Measurements from ENCODE around the gene RALGAPA2. TPM values are rescaled to one million over a fixed set of nuclear protein-coding genes. Genes with fewer than 3 reads are reported as not detected.

The RALGAPA2 gene
- total and polyA plus RNA-seq, 9 donors = 8.4 to 31.7 (median 19.9) TPM

DNA sequence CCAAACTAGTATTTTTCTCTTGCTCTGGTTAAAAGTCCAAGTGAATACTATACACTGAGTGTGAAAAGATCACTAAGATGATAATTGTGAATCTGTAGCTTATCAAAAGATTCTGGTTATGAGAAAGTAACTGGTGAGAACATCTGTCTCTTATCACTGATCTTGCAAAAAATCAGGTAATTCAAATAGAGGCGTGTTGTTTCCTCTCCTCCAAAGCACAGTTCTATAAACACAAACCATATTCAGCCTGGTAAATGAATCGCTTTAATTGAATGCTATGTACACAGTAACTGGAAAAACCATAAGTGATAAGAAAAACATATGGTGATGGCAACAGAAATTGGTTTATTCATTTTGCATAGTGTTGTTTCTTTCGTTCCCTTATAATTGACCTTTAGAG, 161.0 kb downstream of the RALGAPA2 start:
- H3K36me3 ChIP-seq = no peaks in the 10 kb centered on the region
- WGBS, 3 donors = 29 to 56% (median 56%) methylated on average over 3 of the region's 3 CpGs
- peaks cover 2% of the 10 kb centered on the region for H3K4me1 ChIP-seq (ENCODE audit: insufficient read depth)
- no peak for DNase-seq
- intact Hi-C loops (cut with DNase I) = no loop called here
- no peaks in the 10 kb centered on the region for H3K9me3 ChIP-seq
- H3K27me3 ChIP-seq = no peaks in the 10 kb centered on the region
- TF ChIP-seq POLR2A (IDR thresholded peaks at IDR 0.05) = no peak
- TF ChIP-seq, protein P1, sequence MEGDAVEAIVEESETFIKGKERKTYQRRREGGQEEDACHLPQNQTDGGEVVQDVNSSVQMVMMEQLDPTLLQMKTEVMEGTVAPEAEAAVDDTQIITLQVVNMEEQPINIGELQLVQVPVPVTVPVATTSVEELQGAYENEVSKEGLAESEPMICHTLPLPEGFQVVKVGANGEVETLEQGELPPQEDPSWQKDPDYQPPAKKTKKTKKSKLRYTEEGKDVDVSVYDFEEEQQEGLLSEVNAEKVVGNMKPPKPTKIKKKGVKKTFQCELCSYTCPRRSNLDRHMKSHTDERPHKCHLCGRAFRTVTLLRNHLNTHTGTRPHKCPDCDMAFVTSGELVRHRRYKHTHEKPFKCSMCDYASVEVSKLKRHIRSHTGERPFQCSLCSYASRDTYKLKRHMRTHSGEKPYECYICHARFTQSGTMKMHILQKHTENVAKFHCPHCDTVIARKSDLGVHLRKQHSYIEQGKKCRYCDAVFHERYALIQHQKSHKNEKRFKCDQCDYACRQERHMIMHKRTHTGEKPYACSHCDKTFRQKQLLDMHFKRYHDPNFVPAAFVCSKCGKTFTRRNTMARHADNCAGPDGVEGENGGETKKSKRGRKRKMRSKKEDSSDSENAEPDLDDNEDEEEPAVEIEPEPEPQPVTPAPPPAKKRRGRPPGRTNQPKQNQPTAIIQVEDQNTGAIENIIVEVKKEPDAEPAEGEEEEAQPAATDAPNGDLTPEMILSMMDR (IDR thresholded peaks at IDR 0.05) = no peak
- TF ChIP-seq EP300 (IDR thresholded peaks at IDR 0.05) = no peak
- no peak overlapping the region for H3K27ac ChIP-seq
- no peak overlapping the region for H3K4me3 ChIP-seq

DNA sequence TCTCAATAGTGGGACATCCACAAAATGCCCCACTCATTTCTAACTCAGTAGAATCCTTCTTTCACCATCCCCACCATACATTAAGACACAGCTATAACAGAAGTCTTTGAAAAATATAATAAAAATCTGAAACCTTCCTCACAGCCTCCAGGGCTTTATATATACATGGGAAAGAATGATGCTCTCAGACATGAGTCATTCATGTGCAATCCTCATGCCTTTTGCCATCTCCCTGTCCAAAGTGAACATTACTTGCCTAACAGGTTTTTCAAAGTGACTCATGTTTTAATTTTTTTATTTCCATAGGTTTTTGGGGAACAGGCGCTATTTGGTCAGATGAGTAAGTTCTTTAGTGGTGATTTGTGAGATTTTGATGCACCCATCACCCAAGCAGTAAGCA, 162.7 kb downstream of the RALGAPA2 start:
- Histone ChIP-seq H3K4me3 (no peak overlapping the region), H3K9me3 (no peaks in the 10 kb centered on the region), H3K4me1 (ENCODE audit: insufficient read depth) (peaks cover 2% of the 10 kb centered on the region), H3K27me3 (no peaks in the 10 kb centered on the region), H3K36me3 (no peaks in the 10 kb centered on the region), H3K27ac (no peak overlapping the region)
- WGBS, 3 donors = 97 to 100% (median 98%) methylated on average over 1 of the region's 1 CpG
- intact Hi-C loops (cut with DNase I) = no loop called here
- DNase-seq = no peak
- TF ChIP-seq, protein P1 (IDR thresholded peaks at IDR 0.05) = no peak
- no peak for TF ChIP-seq EP300 (IDR thresholded peaks at IDR 0.05)

DNA sequence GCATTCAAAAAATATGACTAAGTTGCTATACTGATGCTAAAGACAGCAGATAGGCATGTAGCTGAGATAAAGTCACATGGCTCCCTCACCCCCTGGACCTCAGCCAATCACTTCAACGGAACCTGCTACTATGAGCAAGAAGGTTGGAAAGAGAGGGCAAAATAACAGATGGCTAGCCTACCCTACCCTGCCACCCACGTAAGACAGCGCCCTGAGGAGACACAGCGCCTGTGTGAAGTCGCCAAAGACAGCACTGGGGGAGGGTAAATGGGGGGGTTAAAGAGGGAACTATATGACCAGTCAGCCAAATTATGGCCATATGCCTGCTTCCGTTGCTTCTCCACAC, 163.2 kb downstream of the RALGAPA2 start:
- DNase-seq = no peak
- Histone ChIP-seq H3K27ac (no peak overlapping the region), H3K4me1 (ENCODE audit: insufficient read depth) (peaks cover 2% of the 10 kb centered on the region), H3K9me3 (no peaks in the 10 kb centered on the region), H3K36me3 (no peaks in the 10 kb centered on the region), H3K4me3 (no peak overlapping the region), H3K27me3 (no peaks in the 10 kb centered on the region)
- intact Hi-C loops (cut with DNase I) = no loop called here
- 86 to 91% (median 89%) methylated on average over 6 of the region's 6 CpGs for WGBS, 3 donors
- TF ChIP-seq, protein P1 (IDR thresholded peaks at IDR 0.05) = no peak
- TF ChIP-seq POLR2A (IDR thresholded peaks at IDR 0.05) (no peak), EP300 (IDR thresholded peaks at IDR 0.05) (no peak)

DNA sequence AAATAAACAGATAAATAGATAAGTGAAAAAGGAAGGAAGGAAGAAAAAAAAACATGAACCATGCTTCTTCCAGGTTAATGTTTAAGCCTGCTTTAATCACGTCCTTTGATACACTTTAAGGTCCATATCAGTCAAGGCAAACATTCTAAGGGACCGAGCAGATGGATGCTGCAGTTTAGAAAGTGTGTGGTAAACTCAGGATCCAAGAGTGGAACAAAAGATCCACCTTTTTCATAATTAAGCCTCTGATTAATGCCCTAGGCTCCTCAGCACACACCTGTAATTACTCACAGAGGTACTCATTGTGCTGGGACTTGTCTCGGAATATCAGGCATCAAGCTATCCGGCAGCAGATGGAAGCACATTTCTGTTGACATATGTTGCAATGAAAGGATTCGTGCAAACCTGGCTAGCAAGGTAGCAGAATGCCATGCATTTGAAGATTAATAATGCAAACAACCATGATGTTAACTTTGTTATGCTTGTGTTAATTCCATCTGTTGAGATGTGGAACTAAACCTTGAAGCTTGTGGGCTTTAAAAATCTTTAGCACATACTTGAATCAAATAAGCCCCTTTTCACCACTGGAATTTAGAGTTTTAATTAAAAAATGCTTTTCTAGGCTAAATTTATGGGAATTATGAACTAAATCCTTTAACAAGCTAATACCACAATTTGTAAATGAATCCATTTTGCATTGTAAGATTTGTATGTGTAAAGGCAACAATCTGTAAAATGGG, 163.7 kb downstream of the RALGAPA2 start:
- Histone ChIP-seq H3K4me3 (no peak overlapping the region), H3K27me3 (no peaks in the 10 kb centered on the region), H3K9me3 (no peaks in the 10 kb centered on the region), H3K27ac (no peak overlapping the region), H3K36me3 (no peaks in the 10 kb centered on the region), H3K4me1 (ENCODE audit: insufficient read depth) (peaks cover 2% of the 10 kb centered on the region)
- TF ChIP-seq POLR2A (IDR thresholded peaks at IDR 0.05) = no peak
- TF ChIP-seq, protein P1 (IDR thresholded peaks at IDR 0.05) = no peak
- TF ChIP-seq EP300 (IDR thresholded peaks at IDR 0.05) = no peak
- WGBS, 3 donors = 93 to 95% (median 95%) methylated on average over 5 of the region's 5 CpGs
- intact Hi-C loops (cut with DNase I) = no loop called here
- no peak for DNase-seq

Data from ovary (tissue), 9 donors.